Liver (tissue), 3 donors: ENCODE measurements around the gene CAPN10.

Source experiments
- CTCF ChIP-seq: fragments of 150-350 bp; IDR thresholded peaks from 2 replicates; pipeline ENCODE4 v1.5.1; 2017; ENCODE audit warnings: improper control_type of control experiment, low read depth, low read length; ENCODE audit not compliant: missing input control
- GABPA ChIP-seq, 2 donors: IDR thresholded peaks in 1 of 2; conservative IDR thresholded peaks in 1 of 2; 2 replicates each; pipeline ENCODE4 v1.6.1; 2016; ENCODE audit warnings: antibody characterized with exemption in 2 of 2, mild to moderate bottlenecking in 1 of 2, moderate library complexity in 1 of 2
- MAX ChIP-seq: IDR thresholded peaks from 2 replicates; pipeline ENCODE4 v1.6.1; 2016; ENCODE audit warnings: antibody characterized with exemption
- NR2F2 ChIP-seq: IDR thresholded peaks from 2 replicates; pipeline ENCODE4 v1.6.1; 2016; ENCODE audit warnings: antibody characterized with exemption
- REST ChIP-seq: IDR thresholded peaks from 2 replicates; pipeline ENCODE4 v1.6.1; 2016; ENCODE audit warnings: antibody characterized with exemption, mild to moderate bottlenecking
- TAF1 ChIP-seq: conservative IDR thresholded peaks from 2 replicates; pipeline ENCODE4 v1.6.1; 2016; ENCODE audit warnings: antibody characterized with exemption, mild to moderate bottlenecking
- YY1 ChIP-seq: IDR thresholded peaks from 2 replicates; pipeline ENCODE4 v1.6.1; 2016; ENCODE audit warnings: antibody characterized with exemption, mild to moderate bottlenecking
- donor health status: healthy.
- donor health status: healthy.

GRCh38 chr2:240597419-240598181, 11.1 kb downstream of the CAPN10 start:
- no peak for TF ChIP-seq CTCF
- no peak for TF ChIP-seq TAF1
- TF ChIP-seq NR2F2 = no peak
- TF ChIP-seq REST = no peak
- TF ChIP-seq YY1 = no peak
- TF ChIP-seq MAX = no peak
- TF ChIP-seq GABPA (IDR thresholded peaks at IDR 0.05 in 1 of 2, conservative IDR thresholded peaks at IDR 0.05 in 1 of 2) = no peak
